HCT116 (cell line): Measurements from ENCODE around the gene PRDX2. TPM values are rescaled to one million over a fixed set of nuclear protein-coding genes. Genes with fewer than 3 reads are reported as not detected.

Experiments used
- ATAC-seq: fragments of 200-7000 bp; cut with Tn5 transposase; 2 replicates; pipeline ENCODE4 v1.9.1; 2020; ENCODE audit warnings: mild to moderate bottlenecking, moderate library complexity
- BruUV-seq: library from RNA; stranded (reverse); fragments of 400-500 nt; replicated peaks from 2 replicates; lab custom pipeline; 2021; lab: Mats Ljungman, UMichigan
- CTCF ChIA-PET: fragments of 300-600 bp; sonication (Branson Sonifier 250); formaldehyde crosslinking; loops from one replicate; lab custom pipeline; 2021; ENCODE audit warnings: antibody characterized with exemption; lab: Charles Lee
- POLR2A ChIA-PET: fragments of 300-600, 350-600 bp; sonication (Branson Sonifier 250); formaldehyde crosslinking; loops from one replicate; lab custom pipeline; 2021; ENCODE audit warnings: antibody characterized with exemption; lab: Charles Lee
- RAD21 ChIA-PET, 2 experiments: fragments of 300-600 bp; sonication (Branson Sonifier 250); formaldehyde crosslinking; loops; one replicate each; lab custom pipeline; 2023; ENCODE audit warnings: low total read pairs in 2 of 2; ENCODE audit not compliant: uncharacterized antibody in 2 of 2, unreplicated experiment in 2 of 2, low non-redundant PET in 1 of 2; lab: Charles Lee
- DNase-seq: peaks from one replicate; pipeline ENCODE4 v3.0.0-alpha.2; 2010; ENCODE audit warnings: low read depth, low spot score
- H2AFZ ChIP-seq: fragments of 200-600 bp; shearing (Covaris generic), sonication (generic); 2 replicates; pipeline ENCODE4 v1.6.1; 2017; ENCODE audit warnings: low read depth, mixed run types, mixed read lengths, antibody characterized with exemption, low read length; ENCODE audit not compliant: poor library complexity, severe bottlenecking
- H3K27ac ChIP-seq: 2 replicates; pipeline ENCODE4 v1.5.1; 2012; ENCODE audit warnings: low read depth, low read length
- H3K27me3 ChIP-seq: fragments of 200-600 bp; sonication (generic); 2 replicates; pipeline ENCODE4 v1.6.1; 2016; ENCODE audit warnings: mixed run types, low read length, mixed read lengths; ENCODE audit not compliant: insufficient read depth
- H3K36me3 ChIP-seq, 2 experiments: fragments of 200-500 bp in 1 of 2; fragments of 200-600 bp in 1 of 2; sonication (Bioruptor generic) in 1 of 2; sonication (generic) in 1 of 2; 2 replicates each; pipeline versions ENCODE4 v1.5.1 to v1.6.1; 2014 to 2016; ENCODE audit warnings: low read length in 2 of 2, inconsistent platforms in 1 of 2, mixed read lengths in 1 of 2, mixed run types in 1 of 2; ENCODE audit not compliant: insufficient read depth in 2 of 2, control insufficient read depth in 1 of 2
- H3K4me1 ChIP-seq, 2 experiments: fragments of 200-600 bp in 1 of 2; sonication (generic) in 1 of 2; 2 replicates each; pipeline versions ENCODE4 v1.5.1 to v1.6.1; 2012 to 2017; ENCODE audit warnings: low read length in 2 of 2, inconsistent platforms in 1 of 2, mild to moderate bottlenecking in 1 of 2, mixed read lengths in 1 of 2, mixed run types in 1 of 2, moderate library complexity in 1 of 2; ENCODE audit not compliant: insufficient read depth in 2 of 2, control insufficient read depth in 1 of 2
- H3K4me2 ChIP-seq: fragments of 200-600 bp; sonication (generic); 2 replicates; pipeline ENCODE4 v1.6.1; 2017; ENCODE audit warnings: mixed run types, low read length, mixed read lengths
- H3K4me3 ChIP-seq, 2 experiments: fragments of 200-600 bp in 1 of 2; sonication (generic) in 1 of 2; replicated peaks in 1 of 2; 2 replicates each; pipeline ENCODE4 v1.5.1; 2011 to 2016; ENCODE audit warnings: low read length in 2 of 2, control low read depth in 1 of 2, low read depth in 1 of 2, mild to moderate bottlenecking in 1 of 2, mixed read lengths in 1 of 2, mixed run types in 1 of 2
- H3K79me2 ChIP-seq: fragments of 200-600 bp; sonication (generic); 2 replicates; pipeline ENCODE4 v1.6.1; 2017; ENCODE audit warnings: mild to moderate bottlenecking, mixed run types, low read length, moderate library complexity, mixed read lengths; ENCODE audit not compliant: insufficient read depth
- H3K9ac ChIP-seq: fragments of 200-600 bp; sonication (generic); 2 replicates; pipeline ENCODE4 v1.6.1; 2016; ENCODE audit warnings: low read length, mixed read lengths
- H3K9me2 ChIP-seq: fragments of 200-600 bp; sonication (generic), shearing (Covaris generic); 2 replicates; pipeline ENCODE4 v1.6.1; 2017; ENCODE audit warnings: mixed run types, mild to moderate bottlenecking, moderate library complexity; ENCODE audit not compliant: insufficient read depth
- H3K9me3 ChIP-seq, 2 experiments: fragments of 200-500 bp in 1 of 2; fragments of 200-600 bp in 1 of 2; sonication (Bioruptor generic) in 1 of 2; sonication (generic) in 1 of 2; 2 replicates each; pipeline ENCODE4 v1.6.1; 2014 to 2017; ENCODE audit warnings: low read length in 2 of 2, mixed read lengths in 2 of 2, inconsistent platforms in 1 of 2, low read depth in 1 of 2, mild to moderate bottlenecking in 1 of 2, mixed run types in 1 of 2, moderate library complexity in 1 of 2; ENCODE audit not compliant: control insufficient read depth in 1 of 2, insufficient read depth in 1 of 2
- H4K20me1 ChIP-seq: fragments of 200-600 bp; sonication (generic), shearing (Covaris generic); 2 replicates; pipeline ENCODE4 v1.6.1; 2017; ENCODE audit warnings: mixed run types, mild to moderate bottlenecking, moderate library complexity; ENCODE audit not compliant: insufficient read depth
- CBX3 ChIP-seq: IDR thresholded peaks from 2 replicates; pipeline ENCODE4 v1.6.1; 2012; ENCODE audit warnings: low read depth
- CEBPB ChIP-seq: IDR thresholded peaks from 2 replicates; pipeline ENCODE4 v1.6.1; 2012; ENCODE audit warnings: low read depth
- EGR1 ChIP-seq: IDR thresholded peaks from 2 replicates; pipeline ENCODE4 v1.6.1; 2012; ENCODE audit warnings: low read depth
- EZH2 ChIP-seq: fragments of 200-600 bp; sonication (generic); IDR thresholded peaks from 2 replicates; pipeline ENCODE4 v1.6.1; 2017; ENCODE audit warnings: antibody characterized with exemption, mixed run types
- EZH2phosphoT487 ChIP-seq: fragments of 200-600 bp; IDR thresholded peaks from 2 replicates; pipeline ENCODE4 v1.6.1; 2018; ENCODE audit warnings: antibody characterized with exemption, borderline replicate concordance
- JUND ChIP-seq: IDR thresholded peaks from 2 replicates; pipeline ENCODE4 v1.6.1; 2012
- RAD21 ChIP-seq: IDR thresholded peaks from 2 replicates; pipeline ENCODE4 v1.6.1; 2012; ENCODE audit warnings: low read depth, mild to moderate bottlenecking
- SRF ChIP-seq: IDR thresholded peaks from 2 replicates; pipeline ENCODE4 v1.6.1; 2012; ENCODE audit warnings: low read depth
- YY1 ChIP-seq: IDR thresholded peaks from 2 replicates; pipeline ENCODE4 v1.6.1; 2011; ENCODE audit warnings: low read length, low read depth, moderate library complexity, mild to moderate bottlenecking; ENCODE audit not compliant: insufficient replicate concordance; ENCODE audit errors: extremely low read depth
- ZFX ChIP-seq: fragments of 450-650 bp; IDR thresholded peaks from 2 replicates; pipeline ENCODE4 v1.6.1; 2017
- intact Hi-C: fragments of 100-400 bp; cut with micrococcal nuclease; formaldehyde crosslinking; loops from 2 replicates; pipeline ENCODE4 v1.10.0; 2022
- total RNA-seq: library from RNA; stranded (reverse); gene quantifications from one replicate; pipeline ENCODE4 v1.2.1, GENCODE V29; 2021; ENCODE audit not compliant: unreplicated experiment
- TF ChIP-seq, protein P1 (sequence below): IDR thresholded peaks from 2 replicates; pipeline ENCODE4 v1.6.1; 2012
- TF ChIP-seq, protein P2 (sequence below): IDR thresholded peaks from 2 replicates; pipeline ENCODE4 v1.6.1; 2011; ENCODE audit warnings: mild to moderate bottlenecking, low read length, moderate library complexity; ENCODE audit not compliant: insufficient replicate concordance; ENCODE audit errors: extremely low read depth
- TF ChIP-seq, protein P3 (sequence below): IDR thresholded peaks from 2 replicates; pipeline ENCODE4 v1.6.1; 2012
- TF ChIP-seq, protein P4 (sequence below), 3 experiments: fragments of 200-600 bp in 1 of 3; sonication (generic) in 1 of 3; IDR thresholded peaks in 2 of 3; conservative IDR thresholded peaks in 1 of 3; 2 replicates each; pipeline ENCODE4 v1.5.1; 2012 to 2017; ENCODE audit warnings: low read depth in 2 of 3, low read length in 2 of 3, antibody characterized with exemption in 1 of 3, borderline replicate concordance in 1 of 3, control low read depth in 1 of 3, mild to moderate bottlenecking in 1 of 3, mixed read lengths in 1 of 3, mixed run types in 1 of 3, moderate library complexity in 1 of 3; ENCODE audit not compliant: insufficient read depth in 1 of 3

PRDX2 gene
- total RNA-seq, 1 experiment from 2014 or later = 387 TPM

DNA sequence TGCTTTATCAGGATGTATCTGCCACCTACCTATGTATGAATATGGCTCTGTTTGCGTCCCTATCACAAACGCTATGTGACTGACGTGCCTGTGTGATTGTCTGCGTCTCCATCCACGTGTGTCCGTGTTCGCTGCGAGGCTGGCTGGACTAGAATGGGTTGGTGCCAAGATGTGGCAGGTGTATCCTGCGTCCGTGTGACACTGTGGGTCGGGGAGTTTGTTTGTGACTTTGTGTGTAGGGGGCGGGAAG lies 19.5 kb downstream of the PRDX2 start:
- CTCF ChIA-PET = interaction anchor here (1.2 kb wide), 1 partner anchor 9 kb away, joined by 5 read pairs; the partner anchor contains the start of gene JUNB
- no TSS peak for BruUV-seq
- H3K4me1 ChIP-seq = peaks cover 69 to 89% of the 10 kb centered on the region in 2 experiments
- peak overlapping the region; percentile 43 to 58 for H3K4me3 ChIP-seq
- H3K79me2 ChIP-seq = no peaks in the 10 kb centered on the region
- no peaks in the 10 kb centered on the region for H3K9me2 ChIP-seq
- TF ChIP-seq, protein P1, sequence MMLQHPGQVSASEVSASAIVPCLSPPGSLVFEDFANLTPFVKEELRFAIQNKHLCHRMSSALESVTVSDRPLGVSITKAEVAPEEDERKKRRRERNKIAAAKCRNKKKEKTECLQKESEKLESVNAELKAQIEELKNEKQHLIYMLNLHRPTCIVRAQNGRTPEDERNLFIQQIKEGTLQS = no peak
- TF ChIP-seq, protein P2, sequence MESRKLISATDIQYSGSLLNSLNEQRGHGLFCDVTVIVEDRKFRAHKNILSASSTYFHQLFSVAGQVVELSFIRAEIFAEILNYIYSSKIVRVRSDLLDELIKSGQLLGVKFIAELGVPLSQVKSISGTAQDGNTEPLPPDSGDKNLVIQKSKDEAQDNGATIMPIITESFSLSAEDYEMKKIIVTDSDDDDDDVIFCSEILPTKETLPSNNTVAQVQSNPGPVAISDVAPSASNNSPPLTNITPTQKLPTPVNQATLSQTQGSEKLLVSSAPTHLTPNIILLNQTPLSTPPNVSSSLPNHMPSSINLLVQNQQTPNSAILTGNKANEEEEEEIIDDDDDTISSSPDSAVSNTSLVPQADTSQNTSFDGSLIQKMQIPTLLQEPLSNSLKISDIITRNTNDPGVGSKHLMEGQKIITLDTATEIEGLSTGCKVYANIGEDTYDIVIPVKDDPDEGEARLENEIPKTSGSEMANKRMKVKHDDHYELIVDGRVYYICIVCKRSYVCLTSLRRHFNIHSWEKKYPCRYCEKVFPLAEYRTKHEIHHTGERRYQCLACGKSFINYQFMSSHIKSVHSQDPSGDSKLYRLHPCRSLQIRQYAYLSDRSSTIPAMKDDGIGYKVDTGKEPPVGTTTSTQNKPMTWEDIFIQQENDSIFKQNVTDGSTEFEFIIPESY = no peak
- TF ChIP-seq YY1 (no peak), EGR1 (no peak), ZFX (no peak), EZH2phosphoT487 (no peak), CBX3 (no peak), CEBPB (no peak), EZH2 (no peak), SRF (no peak), RAD21 (no peak), JUND (no peak)
- TF ChIP-seq, protein P3, sequence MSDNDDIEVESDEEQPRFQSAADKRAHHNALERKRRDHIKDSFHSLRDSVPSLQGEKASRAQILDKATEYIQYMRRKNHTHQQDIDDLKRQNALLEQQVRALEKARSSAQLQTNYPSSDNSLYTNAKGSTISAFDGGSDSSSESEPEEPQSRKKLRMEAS = no peak
- TF ChIP-seq, protein P4, sequence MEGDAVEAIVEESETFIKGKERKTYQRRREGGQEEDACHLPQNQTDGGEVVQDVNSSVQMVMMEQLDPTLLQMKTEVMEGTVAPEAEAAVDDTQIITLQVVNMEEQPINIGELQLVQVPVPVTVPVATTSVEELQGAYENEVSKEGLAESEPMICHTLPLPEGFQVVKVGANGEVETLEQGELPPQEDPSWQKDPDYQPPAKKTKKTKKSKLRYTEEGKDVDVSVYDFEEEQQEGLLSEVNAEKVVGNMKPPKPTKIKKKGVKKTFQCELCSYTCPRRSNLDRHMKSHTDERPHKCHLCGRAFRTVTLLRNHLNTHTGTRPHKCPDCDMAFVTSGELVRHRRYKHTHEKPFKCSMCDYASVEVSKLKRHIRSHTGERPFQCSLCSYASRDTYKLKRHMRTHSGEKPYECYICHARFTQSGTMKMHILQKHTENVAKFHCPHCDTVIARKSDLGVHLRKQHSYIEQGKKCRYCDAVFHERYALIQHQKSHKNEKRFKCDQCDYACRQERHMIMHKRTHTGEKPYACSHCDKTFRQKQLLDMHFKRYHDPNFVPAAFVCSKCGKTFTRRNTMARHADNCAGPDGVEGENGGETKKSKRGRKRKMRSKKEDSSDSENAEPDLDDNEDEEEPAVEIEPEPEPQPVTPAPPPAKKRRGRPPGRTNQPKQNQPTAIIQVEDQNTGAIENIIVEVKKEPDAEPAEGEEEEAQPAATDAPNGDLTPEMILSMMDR (IDR thresholded peaks at IDR 0.05 in 2 of 3, conservative IDR thresholded peaks at IDR 0.05 in 1 of 3; ENCODE audit: borderline replicate concordance in 1 of 3, insufficient read depth in 1 of 3, low read depth in 2 of 3, low read length in 2 of 3) = no peak
- TF ChIP-seq, all 23 proteins: peak for 0
- Histone ChIP-seq H3K4me2 (peak overlapping the region; percentile 98), H4K20me1 (no peaks in the 10 kb centered on the region), H3K9ac (peak overlapping the region; percentile 69), H3K27me3 (no peaks in the 10 kb centered on the region), H3K27ac (peak overlapping the region; percentile 89), H3K9me3 (no peaks in the 10 kb centered on the region), H3K36me3 (no peaks in the 10 kb centered on the region), H2AFZ (no peak overlapping the region)
- POLR2A ChIA-PET = interaction anchor here (1.2 to 3.2 kb wide), 3 partner anchors 10 to 85 kb away, joined by 3 to 39 read pairs (median 3); partner anchors contain the start of genes FBXW9 and JUNB
- no peak for DNase-seq
- intact Hi-C loops = no loop called here
- no peak for ATAC-seq
- RAD21 ChIA-PET = no interaction called here
